Stimulated activated naive CD8-positive, alpha-beta T cell treated with anti-CD3 and anti-CD28 coated beads, Interleukin-15, Interleukin-2, amounts not matched to agents 100 U/mL and 50 U/mL, for 24 hours (primary cell): Measurements from ENCODE around the gene SMAD7.

Source experiments
- ATAC-seq: fragments of 150-1000 bp; cut with Tn5 transposase; one replicate; pipeline ENCODE4 v1.10.0; 2021
- DNase-seq: peaks from one replicate; pipeline ENCODE4 v3.0.0; 2021

Gene SMAD7

GRCh38 chr18:48950536-48951447, at the start of gene SMAD7:
Gene SMAD7 (minus strand): TSS chr18:48950965. CDS start chr18:48950424, 541 bp downstream.
- DNase-seq (no peak), ATAC-seq (no peak)

GRCh38 chr18:48999569-48999968, 48.8 kb upstream of the SMAD7 start:
- ATAC-seq (no peak), DNase-seq (no peak)

- no peak for DNase-seq
- no peak for ATAC-seq
These were observed 47.4 kb upstream of the SMAD7 start for GRCh38 chr18:48997985-48998831.

GRCh38 chr18:48997681-48997984, 46.9 kb upstream of the SMAD7 start:
- ATAC-seq (no peak), DNase-seq (no peak)

GRCh38 chr18:48996901-48997463, 46.2 kb upstream of the SMAD7 start:
- ATAC-seq (no peak), DNase-seq (no peak)

- ATAC-seq: no peak
- no peak for DNase-seq
These were observed 45.3 kb upstream of the SMAD7 start for GRCh38 chr18:48996041-48996440.

- ATAC-seq (no peak), DNase-seq (no peak)
These were observed 44.4 kb upstream of the SMAD7 start for GRCh38 chr18:48994926-48995835.

- DNase-seq (no peak), ATAC-seq (no peak)
These were observed 43.4 kb upstream of the SMAD7 start for GRCh38 chr18:48994044-48994651.

GRCh38 chr18:48993586-48993985, 42.8 kb upstream of the SMAD7 start:
- ATAC-seq (no peak), DNase-seq (no peak)

GRCh38 chr18:48992791-48993555, 42.2 kb upstream of the SMAD7 start:
- ATAC-seq: no peak
- no peak for DNase-seq

GRCh38 chr18:48992133-48992532, 41.4 kb upstream of the SMAD7 start:
- ATAC-seq (no peak), DNase-seq (no peak)

- ATAC-seq: no peak
These were observed 40.9 kb upstream of the SMAD7 start for GRCh38 chr18:48991676-48992075.

GRCh38 chr18:48991319-48991660, 40.5 kb upstream of the SMAD7 start:
- DNase-seq (no peak), ATAC-seq (no peak)

More at GRCh38 chr18:48991676-48992075, 40.9 kb upstream of the SMAD7 start:
- no peak for DNase-seq

GRCh38 chr18:48990481-48991318, 39.9 kb upstream of the SMAD7 start:
- peak; percentile 34 for ATAC-seq
- DNase-seq: no peak

GRCh38 chr18:48989304-48990303, 38.8 kb upstream of the SMAD7 start:
- no peak for DNase-seq
- no peak for ATAC-seq

GRCh38 chr18:48988508-48989303, 37.9 kb upstream of the SMAD7 start:
- ATAC-seq (no peak), DNase-seq (no peak)

- DNase-seq: no peak
- no peak for ATAC-seq
These were observed 37.1 kb upstream of the SMAD7 start for GRCh38 chr18:48987821-48988220.
